ENCODE data around the gene GTF3A.

DNA sequence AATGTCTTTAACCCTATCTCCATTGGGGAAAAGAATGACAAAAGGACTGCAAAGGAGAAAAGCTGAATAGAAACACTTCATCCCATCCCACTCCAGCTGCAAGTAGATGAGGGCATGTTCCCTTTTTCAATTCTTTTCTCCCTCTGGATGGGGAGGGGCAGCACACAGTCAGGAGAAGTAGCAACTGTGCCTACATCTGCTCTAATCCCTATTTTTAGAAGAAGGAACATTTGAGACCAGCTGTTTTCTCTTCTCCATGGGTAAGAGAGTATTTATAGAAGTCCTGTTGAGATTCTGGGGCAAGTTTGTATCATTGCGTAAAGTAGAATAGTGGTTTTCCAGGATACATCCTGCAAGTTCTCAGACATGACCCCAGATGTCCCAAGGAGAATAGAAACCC is 9.3 kb upstream of the GTF3A start:
- TF ChIP-seq TAF1 (IDR thresholded peaks at IDR 0.05; ENCODE audit: borderline replicate concordance, insufficient read depth, low read length) = no peak
- no peak for TF ChIP-seq POLR2AphosphoS5 (IDR thresholded peaks at IDR 0.05; ENCODE audit: low read depth, low read length)
- TF ChIP-seq, protein P1, sequence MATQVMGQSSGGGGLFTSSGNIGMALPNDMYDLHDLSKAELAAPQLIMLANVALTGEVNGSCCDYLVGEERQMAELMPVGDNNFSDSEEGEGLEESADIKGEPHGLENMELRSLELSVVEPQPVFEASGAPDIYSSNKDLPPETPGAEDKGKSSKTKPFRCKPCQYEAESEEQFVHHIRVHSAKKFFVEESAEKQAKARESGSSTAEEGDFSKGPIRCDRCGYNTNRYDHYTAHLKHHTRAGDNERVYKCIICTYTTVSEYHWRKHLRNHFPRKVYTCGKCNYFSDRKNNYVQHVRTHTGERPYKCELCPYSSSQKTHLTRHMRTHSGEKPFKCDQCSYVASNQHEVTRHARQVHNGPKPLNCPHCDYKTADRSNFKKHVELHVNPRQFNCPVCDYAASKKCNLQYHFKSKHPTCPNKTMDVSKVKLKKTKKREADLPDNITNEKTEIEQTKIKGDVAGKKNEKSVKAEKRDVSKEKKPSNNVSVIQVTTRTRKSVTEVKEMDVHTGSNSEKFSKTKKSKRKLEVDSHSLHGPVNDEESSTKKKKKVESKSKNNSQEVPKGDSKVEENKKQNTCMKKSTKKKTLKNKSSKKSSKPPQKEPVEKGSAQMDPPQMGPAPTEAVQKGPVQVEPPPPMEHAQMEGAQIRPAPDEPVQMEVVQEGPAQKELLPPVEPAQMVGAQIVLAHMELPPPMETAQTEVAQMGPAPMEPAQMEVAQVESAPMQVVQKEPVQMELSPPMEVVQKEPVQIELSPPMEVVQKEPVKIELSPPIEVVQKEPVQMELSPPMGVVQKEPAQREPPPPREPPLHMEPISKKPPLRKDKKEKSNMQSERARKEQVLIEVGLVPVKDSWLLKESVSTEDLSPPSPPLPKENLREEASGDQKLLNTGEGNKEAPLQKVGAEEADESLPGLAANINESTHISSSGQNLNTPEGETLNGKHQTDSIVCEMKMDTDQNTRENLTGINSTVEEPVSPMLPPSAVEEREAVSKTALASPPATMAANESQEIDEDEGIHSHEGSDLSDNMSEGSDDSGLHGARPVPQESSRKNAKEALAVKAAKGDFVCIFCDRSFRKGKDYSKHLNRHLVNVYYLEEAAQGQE (IDR thresholded peaks at IDR 0.05; ENCODE audit: insufficient read depth in 1 of 2, low read depth in 2 of 2, low read length in 2 of 2) = no peak
